ENCODE measurements around the gene GMEB2.

Gene GMEB2

GRCh38 chr20:63542031-63542559, 84.8 kb downstream of the GMEB2 start:
- TF ChIP-seq GATA2 (IDR thresholded peaks at IDR 0.05; ENCODE audit: low read depth, low read length) (no peak), GATA3 (IDR thresholded peaks at IDR 0.05; ENCODE audit: low read depth, low read length) (no peak)

GRCh38 chr20:63541371-63541770, 85.5 kb downstream of the GMEB2 start:
- no peak for TF ChIP-seq GATA3 (IDR thresholded peaks at IDR 0.05; ENCODE audit: low read depth, low read length)
- TF ChIP-seq GATA2 (IDR thresholded peaks at IDR 0.05; ENCODE audit: low read depth, low read length) = no peak

- TF ChIP-seq GATA2 (IDR thresholded peaks at IDR 0.05; ENCODE audit: low read depth, low read length) (no peak), GATA3 (IDR thresholded peaks at IDR 0.05; ENCODE audit: low read depth, low read length) (no peak)
Measured at GRCh38 chr20:63540417-63541186, 86.3 kb downstream of the GMEB2 start.

GRCh38 chr20:63539441-63540370, 87.2 kb downstream of the GMEB2 start:
- no peak for TF ChIP-seq GATA3 (IDR thresholded peaks at IDR 0.05; ENCODE audit: low read depth, low read length)
- no peak for TF ChIP-seq GATA2 (IDR thresholded peaks at IDR 0.05; ENCODE audit: low read depth, low read length)

GRCh38 chr20:63539092-63539430, 87.8 kb downstream of the GMEB2 start:
- no peak for TF ChIP-seq GATA2 (IDR thresholded peaks at IDR 0.05; ENCODE audit: low read depth, low read length)
- TF ChIP-seq GATA3 (IDR thresholded peaks at IDR 0.05; ENCODE audit: low read depth, low read length) = no peak

GRCh38 chr20:63538204-63539091, 88.5 kb downstream of the GMEB2 start:
- TF ChIP-seq GATA3 (IDR thresholded peaks at IDR 0.05; ENCODE audit: low read depth, low read length) = no peak
- TF ChIP-seq GATA2 (IDR thresholded peaks at IDR 0.05; ENCODE audit: low read depth, low read length) = no peak
